ENCODE data around the gene RNASEH1. TPM values are rescaled to one million over a fixed set of nuclear protein-coding genes. Genes with fewer than 3 reads are reported as not detected.
"Not testable (repeated sequence)": the region's sequence is repeated elsewhere in the genome, so short reads cannot be mapped to it uniquely, and the experiment has no call there.

RNASEH1 gene
- total and polyA plus RNA-seq, 5 donors from 2014 or later: 29.7 to 33.2 (median 30.8) TPM

DNA sequence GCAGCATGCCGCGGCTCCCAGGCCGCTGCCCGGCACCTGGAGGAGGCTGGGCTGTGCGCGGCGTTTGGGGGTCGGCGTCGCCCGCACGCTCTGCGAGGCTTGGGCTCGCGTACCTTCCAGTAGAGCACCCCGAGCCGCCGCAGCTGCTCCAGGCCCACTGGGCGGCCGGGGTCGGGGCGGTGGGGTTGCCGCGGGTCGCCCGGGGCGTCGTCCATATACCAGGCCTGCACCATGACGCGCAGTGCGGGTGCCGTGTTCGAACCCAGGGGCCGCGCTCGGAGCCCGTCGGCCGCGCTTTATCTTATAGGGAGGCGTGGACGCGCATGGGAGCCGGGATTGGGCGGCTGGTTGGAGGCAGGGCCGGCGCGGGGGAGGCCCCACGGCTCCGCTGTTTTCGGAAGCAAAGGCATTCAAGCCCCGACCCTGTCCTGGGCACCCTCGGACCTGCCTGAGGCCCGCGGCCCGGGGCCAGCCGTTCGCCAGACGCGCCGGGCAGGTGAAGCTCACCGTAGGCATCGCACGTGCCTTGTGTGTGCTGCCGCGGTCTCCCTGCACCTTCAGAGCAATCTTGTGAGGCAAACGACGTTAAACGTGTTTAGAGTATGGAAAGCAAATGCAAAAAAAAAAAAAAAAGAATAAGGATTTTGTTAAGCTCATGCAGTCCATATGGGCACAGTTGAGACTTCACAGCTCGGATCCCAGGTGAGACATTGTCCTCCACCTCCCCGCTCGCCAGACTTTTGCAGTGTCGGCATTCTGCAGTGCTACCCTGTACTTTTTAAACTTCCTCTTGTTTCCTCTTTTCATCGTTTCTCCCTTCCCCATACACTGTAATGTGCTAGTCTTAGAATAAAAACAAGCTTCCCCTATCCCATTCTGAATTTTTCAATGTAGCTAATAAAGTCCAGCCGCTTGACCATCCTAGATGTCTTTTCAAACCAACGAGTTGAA, 38.6 kb downstream of the RNASEH1 start, which contains the start of gene ADI1:
TSS of gene ADI1 (minus strand) at position 277 of the 951 bp plus-strand sequence. CDS start at position 233, 44 bp downstream.
- Histone ChIP-seq H3K4me3 (ENCODE audit: low read depth, low read length) (peak within 1 kb of the TSS; percentile 89), H3K36me3 (ENCODE audit: control insufficient read depth, insufficient read depth, low read length) (no peaks in the 10 kb centered on the region), H3K27ac (ENCODE audit: insufficient read depth, low read length, poor library complexity, severe bottlenecking) (peak within 1 kb of the TSS; percentile 95), H3K4me1 (ENCODE audit: control insufficient read depth, insufficient read depth, low read length, poor library complexity, severe bottlenecking) (peaks cover 24% of the 10 kb centered on the region), H3K27me3 (ENCODE audit: control insufficient read depth, insufficient read depth, low read length) (no peaks in the 10 kb centered on the region), H3K9me3 (ENCODE audit: control insufficient read depth in 2 of 2, low read length in 2 of 2) (no peaks in the 10 kb centered on the region)
- H3K27ac Mint-ChIP-seq: peak within 1 kb of the TSS; percentile 89 to 98 (median 91)
- DNase-seq (peak; percentile 65 to 87 (median 78)), ATAC-seq (ENCODE audit: low read depth in 2 of 2) (peak; percentile 61 to 66)
- peaks cover 20 to 46% (median 44%) of the 10 kb centered on the region in 4 donors for H3K4me1 Mint-ChIP-seq
- H3K36me3 Mint-ChIP-seq: peaks cover 8% of the 10 kb centered on the region
- H3K27me3 Mint-ChIP-seq: no peaks in the 10 kb centered on the region
- H3K9me3 Mint-ChIP-seq: peaks cover 0 to 6% (median 4%) of the 10 kb centered on the region in 7 donors
- H3K4me3 Mint-ChIP-seq: peak within 1 kb of the TSS; percentile 93 to 96 (median 94)

GRCh38 chr2:3518496-3519254, 39.5 kb downstream of the RNASEH1 start:
- peaks cover 6% of the 10 kb centered on the region for H3K36me3 ChIP-seq (ENCODE audit: control insufficient read depth, insufficient read depth, low read length)
- Mint-ChIP-seq H3K4me1 (peaks cover 25 to 55% (median 50%) of the 10 kb centered on the region in 4 donors), H3K27me3 (no peaks in the 10 kb centered on the region), H3K4me3 (peak overlapping the region; percentile 93 to 96 (median 94)), H3K27ac (peak overlapping the region; percentile 89 to 98 (median 91)), H3K9me3 (peaks cover 0 to 6% (median 4%) of the 10 kb centered on the region in 7 donors), H3K36me3 (peaks cover 17% of the 10 kb centered on the region)
- H3K4me3 ChIP-seq (ENCODE audit: low read depth, low read length): peak overlapping the region; percentile 69
- H3K27ac ChIP-seq (ENCODE audit: insufficient read depth, low read length, poor library complexity, severe bottlenecking): peak overlapping the region; percentile 95
- ATAC-seq (ENCODE audit: low read depth in 2 of 2) (peak; percentile 72), DNase-seq (peak; percentile 98)
- peaks cover 24% of the 10 kb centered on the region for H3K4me1 ChIP-seq (ENCODE audit: control insufficient read depth, insufficient read depth, low read length, poor library complexity, severe bottlenecking)
- H3K9me3 ChIP-seq (ENCODE audit: control insufficient read depth in 2 of 2, low read length in 2 of 2): no peaks in the 10 kb centered on the region
- H3K27me3 ChIP-seq (ENCODE audit: control insufficient read depth, insufficient read depth, low read length): no peaks in the 10 kb centered on the region

DNA sequence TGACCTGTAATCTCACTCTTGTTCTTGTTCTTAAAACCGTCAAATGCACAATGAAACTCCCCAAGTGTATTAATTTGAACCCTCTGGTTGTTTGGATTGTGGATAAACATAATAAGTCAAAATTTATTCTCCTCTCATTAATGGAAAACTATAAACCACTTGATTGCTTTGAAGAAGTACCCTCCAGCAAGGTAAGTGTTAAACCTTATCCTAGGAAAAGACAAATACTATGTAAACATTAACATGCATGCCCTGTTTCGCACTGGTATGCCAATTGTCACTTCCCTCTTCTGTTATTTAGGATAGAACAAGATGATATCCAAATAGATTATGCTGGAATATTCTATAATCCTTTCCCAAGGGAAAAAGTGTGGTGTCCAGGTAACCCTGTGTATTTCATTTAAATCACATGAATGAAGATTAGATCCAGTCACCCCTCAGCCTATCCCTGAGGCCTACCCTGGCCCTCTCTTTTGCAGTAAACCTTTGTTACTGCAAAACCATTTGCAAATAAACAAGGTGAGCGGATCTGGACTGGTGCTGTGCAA, 40.1 kb downstream of the RNASEH1 start:
- peak overlapping the region; percentile 95 for H3K27ac ChIP-seq (ENCODE audit: insufficient read depth, low read length, poor library complexity, severe bottlenecking)
- H3K36me3 ChIP-seq (ENCODE audit: control insufficient read depth, insufficient read depth, low read length): peaks cover 11% of the 10 kb centered on the region
- ATAC-seq (ENCODE audit: low read depth in 2 of 2) (no peak), DNase-seq (no peak)
- peaks cover 24% of the 10 kb centered on the region for H3K4me1 ChIP-seq (ENCODE audit: control insufficient read depth, insufficient read depth, low read length, poor library complexity, severe bottlenecking)
- Mint-ChIP-seq H3K4me1 (peaks cover 28 to 56% (median 52%) of the 10 kb centered on the region in 4 donors), H3K36me3 (peaks cover 23% of the 10 kb centered on the region), H3K27me3 (no peaks in the 10 kb centered on the region), H3K27ac (peak overlapping the region; percentile 89 to 98 (median 91)), H3K9me3 (peaks cover 0 to 6% (median 4%) of the 10 kb centered on the region in 7 donors), H3K4me3 (peak overlapping the region; percentile 93 to 96 (median 94))
- H3K27me3 ChIP-seq (ENCODE audit: control insufficient read depth, insufficient read depth, low read length): no peaks in the 10 kb centered on the region
- H3K4me3 ChIP-seq (ENCODE audit: low read depth, low read length): peak overlapping the region; percentile 69
- no peaks in the 10 kb centered on the region for H3K9me3 ChIP-seq (ENCODE audit: control insufficient read depth in 2 of 2, low read length in 2 of 2)

- peaks cover 25 to 54% (median 48%) of the 10 kb centered on the region in 4 donors for H3K4me1 Mint-ChIP-seq
- peaks cover 22% of the 10 kb centered on the region for H3K36me3 ChIP-seq (ENCODE audit: control insufficient read depth, insufficient read depth, low read length)
- H3K4me3 ChIP-seq (ENCODE audit: low read depth, low read length): no peak overlapping the region
- no peaks in the 10 kb centered on the region for H3K9me3 ChIP-seq (ENCODE audit: control insufficient read depth in 2 of 2, low read length in 2 of 2)
- H3K9me3 Mint-ChIP-seq: peaks cover 2 to 6% (median 4%) of the 10 kb centered on the region in 7 donors
- peaks cover 24% of the 10 kb centered on the region for H3K4me1 ChIP-seq (ENCODE audit: control insufficient read depth, insufficient read depth, low read length, poor library complexity, severe bottlenecking)
- ATAC-seq (ENCODE audit: low read depth in 2 of 2): no peak
- H3K36me3 Mint-ChIP-seq: peaks cover 31% of the 10 kb centered on the region
- H3K27me3 Mint-ChIP-seq: no peaks in the 10 kb centered on the region
- no peak for DNase-seq
- no peak overlapping the region for H3K27ac ChIP-seq (ENCODE audit: insufficient read depth, low read length, poor library complexity, severe bottlenecking)
- no peak overlapping the region for H3K27ac Mint-ChIP-seq
- H3K4me3 Mint-ChIP-seq: peak overlapping the region in 3 of 4 donors; percentile 69 to 93 (median 74)
- H3K27me3 ChIP-seq (ENCODE audit: control insufficient read depth, insufficient read depth, low read length): no peaks in the 10 kb centered on the region
Observed at GRCh38 chr2:3516831-3517230, 41.3 kb downstream of the RNASEH1 start.

GRCh38 chr2:3515438-3515837, 42.7 kb downstream of the RNASEH1 start:
- H3K27me3 ChIP-seq (ENCODE audit: control insufficient read depth, insufficient read depth, low read length); H3K27ac ChIP-seq (ENCODE audit: insufficient read depth, low read length, poor library complexity, severe bottlenecking); H3K27me3 Mint-ChIP-seq; H3K27ac Mint-ChIP-seq; H3K4me3 Mint-ChIP-seq; ATAC-seq (ENCODE audit: low read depth in 2 of 2); H3K4me3 ChIP-seq (ENCODE audit: low read depth, low read length); DNase-seq; H3K9me3 ChIP-seq (ENCODE audit: control insufficient read depth in 2 of 2, low read length in 2 of 2): not testable (repeated sequence)
- Histone ChIP-seq H3K4me1 (ENCODE audit: control insufficient read depth, insufficient read depth, low read length, poor library complexity, severe bottlenecking) (peaks cover 19% of the 10 kb centered on the region), H3K36me3 (ENCODE audit: control insufficient read depth, insufficient read depth, low read length) (peaks cover 33% of the 10 kb centered on the region)
- Mint-ChIP-seq H3K36me3 (peaks cover 42% of the 10 kb centered on the region), H3K4me1 (peaks cover 19 to 40% (median 34%) of the 10 kb centered on the region in 4 donors), H3K9me3 (peaks cover 0 to 11% (median 5%) of the 10 kb centered on the region in 7 donors)

DNA sequence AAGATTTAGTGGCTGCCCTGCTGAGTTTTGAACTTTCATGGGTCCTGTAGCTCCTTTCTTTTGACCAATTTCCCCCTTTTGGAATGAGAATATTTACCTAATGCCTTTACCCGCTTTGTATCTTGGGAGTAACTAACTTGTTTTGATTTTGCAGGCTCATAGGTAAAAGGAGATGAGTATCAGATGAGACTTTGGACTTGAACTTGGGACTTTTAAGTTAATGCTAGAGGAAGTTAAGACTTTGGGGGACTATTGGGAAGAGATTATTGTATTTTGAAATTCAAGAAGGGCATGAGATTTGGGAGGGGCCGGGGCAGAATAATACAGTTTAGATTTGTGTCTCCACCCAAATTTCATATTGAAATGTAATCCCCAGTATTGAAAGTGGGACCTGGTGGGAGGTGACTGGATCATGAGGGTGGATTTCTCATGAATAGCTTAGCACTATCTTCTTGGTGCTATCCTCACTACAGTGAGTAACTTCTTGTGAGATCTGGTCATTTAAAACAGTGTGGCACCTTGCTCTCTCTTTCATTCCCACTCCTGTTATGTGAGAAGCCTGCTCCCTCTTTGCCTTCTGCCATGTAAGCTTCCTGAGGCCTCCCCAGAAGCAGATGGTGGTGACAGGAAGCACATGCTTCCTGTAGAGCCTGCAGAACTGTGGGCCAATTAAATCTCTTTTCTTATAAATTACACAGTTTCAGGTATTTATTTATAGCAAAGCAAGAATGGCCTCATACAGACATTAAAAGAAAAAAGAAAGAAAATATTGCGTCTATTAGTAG, 44.9 kb downstream of the RNASEH1 start:
- Mint-ChIP-seq H3K27ac (no peak overlapping the region), H3K4me1 (peaks cover 15 to 32% (median 25%) of the 10 kb centered on the region in 4 donors), H3K36me3 (peaks cover 58% of the 10 kb centered on the region), H3K27me3 (no peaks in the 10 kb centered on the region), H3K4me3 (peak overlapping the region in 1 of 4 donors; percentile 12), H3K9me3 (peaks cover 0 to 15% (median 5%) of the 10 kb centered on the region in 7 donors)
- Histone ChIP-seq H3K4me1 (ENCODE audit: control insufficient read depth, insufficient read depth, low read length, poor library complexity, severe bottlenecking) (peaks cover 4% of the 10 kb centered on the region), H3K4me3 (ENCODE audit: low read depth, low read length) (no peak overlapping the region), H3K27me3 (ENCODE audit: control insufficient read depth, insufficient read depth, low read length) (no peaks in the 10 kb centered on the region), H3K27ac (ENCODE audit: insufficient read depth, low read length, poor library complexity, severe bottlenecking) (no peak overlapping the region), H3K36me3 (ENCODE audit: control insufficient read depth, insufficient read depth, low read length) (peaks cover 39% of the 10 kb centered on the region), H3K9me3 (ENCODE audit: control insufficient read depth in 2 of 2, low read length in 2 of 2) (peaks cover 0 to 4% of the 10 kb centered on the region in 2 experiments)
- no peak for ATAC-seq (ENCODE audit: low read depth in 2 of 2)
- DNase-seq: no peak
